Thoracic aorta (tissue), 2 donors: ENCODE data around the gene GMPPB. TPM values are rescaled to one million over a fixed set of nuclear protein-coding genes. Genes with fewer than 3 reads are reported as not detected.
"Not testable (repeated sequence)": the region's sequence is repeated elsewhere in the genome, so short reads cannot be mapped to it uniquely, and the experiment has no call there.

Source experiments
- ATAC-seq: fragments of 150-250 bp; one replicate; pipeline ENCODE4 v1.8.0; 2017; ENCODE audit warnings: low read depth; ENCODE audit not compliant: insufficient number of reproducible peaks, low FRiP score
- DNase-seq: peaks from one replicate; pipeline ENCODE4 v3.0.0-alpha.2; 2020; ENCODE audit warnings: low spot score
- H3K27ac ChIP-seq, 2 donors: fragments of 200-600 bp; sonication (generic); 1 replicate in 1 of 2; 2 replicates in 1 of 2; pipeline ENCODE4 v1.5.1; 2016; ENCODE audit warnings: mild to moderate bottlenecking in 2 of 2, moderate library complexity in 2 of 2
- H3K27me3 ChIP-seq: fragments of 200-600 bp; sonication (generic); replicated peaks from 2 replicates; pipeline ENCODE4 v1.6.0; 2016; ENCODE audit warnings: mild to moderate bottlenecking; ENCODE audit not compliant: insufficient read depth
- H3K36me3 ChIP-seq: fragments of 200-600 bp; sonication (generic); one replicate; pipeline ENCODE4 v1.5.1; 2016
- H3K4me1 ChIP-seq, 2 donors: fragments of 200-600 bp; sonication (generic); 1 replicate in 1 of 2; 2 replicates in 1 of 2; pipeline versions ENCODE4 v1.5.1 to v1.6.0; 2016; ENCODE audit warnings: low read depth in 2 of 2, mild to moderate bottlenecking in 1 of 2; ENCODE audit not compliant: control insufficient read depth in 1 of 2
- H3K4me3 ChIP-seq: fragments of 200-600 bp; sonication (generic); 2 replicates; pipeline ENCODE4 v1.5.1; 2016; ENCODE audit warnings: mild to moderate bottlenecking
- H3K9me3 ChIP-seq: fragments of 200-600 bp; sonication (generic); 2 replicates; pipeline ENCODE4 v1.5.1; 2016
- total RNA-seq, 2 donors: library from RNA; depleted of rRNA; stranded (reverse); fragments of >200 nt; gene quantifications; one replicate each; pipeline versions ENCODE4 v1.1.0 to v1.2.3, GENCODE V29; 2016
- TF ChIP-seq, protein P1 (sequence below): fragments of 200-600 bp; sonication (generic); IDR thresholded peaks from one replicate; pipeline ENCODE4 v1.5.1; 2019; ENCODE audit warnings: antibody characterized with exemption

The GMPPB gene
- total RNA-seq, 2 donors from 2014 or later = 30.5 to 43.1 TPM

- Histone ChIP-seq H3K27ac (no peak overlapping the region), H3K4me1 (peaks cover 0 to 18% of the 10 kb centered on the region in 2 donors), H3K36me3 (no peaks in the 10 kb centered on the region), H3K4me3 (no peak overlapping the region), H3K9me3 (no peaks in the 10 kb centered on the region), H3K27me3 (no peaks in the 10 kb centered on the region)
- no peak for DNase-seq
- no peak for ATAC-seq
- TF ChIP-seq, protein P1, sequence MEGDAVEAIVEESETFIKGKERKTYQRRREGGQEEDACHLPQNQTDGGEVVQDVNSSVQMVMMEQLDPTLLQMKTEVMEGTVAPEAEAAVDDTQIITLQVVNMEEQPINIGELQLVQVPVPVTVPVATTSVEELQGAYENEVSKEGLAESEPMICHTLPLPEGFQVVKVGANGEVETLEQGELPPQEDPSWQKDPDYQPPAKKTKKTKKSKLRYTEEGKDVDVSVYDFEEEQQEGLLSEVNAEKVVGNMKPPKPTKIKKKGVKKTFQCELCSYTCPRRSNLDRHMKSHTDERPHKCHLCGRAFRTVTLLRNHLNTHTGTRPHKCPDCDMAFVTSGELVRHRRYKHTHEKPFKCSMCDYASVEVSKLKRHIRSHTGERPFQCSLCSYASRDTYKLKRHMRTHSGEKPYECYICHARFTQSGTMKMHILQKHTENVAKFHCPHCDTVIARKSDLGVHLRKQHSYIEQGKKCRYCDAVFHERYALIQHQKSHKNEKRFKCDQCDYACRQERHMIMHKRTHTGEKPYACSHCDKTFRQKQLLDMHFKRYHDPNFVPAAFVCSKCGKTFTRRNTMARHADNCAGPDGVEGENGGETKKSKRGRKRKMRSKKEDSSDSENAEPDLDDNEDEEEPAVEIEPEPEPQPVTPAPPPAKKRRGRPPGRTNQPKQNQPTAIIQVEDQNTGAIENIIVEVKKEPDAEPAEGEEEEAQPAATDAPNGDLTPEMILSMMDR = no peak
Measured at GRCh38 chr3:49754536-49754935, 30.8 kb upstream of the GMPPB start.

DNA sequence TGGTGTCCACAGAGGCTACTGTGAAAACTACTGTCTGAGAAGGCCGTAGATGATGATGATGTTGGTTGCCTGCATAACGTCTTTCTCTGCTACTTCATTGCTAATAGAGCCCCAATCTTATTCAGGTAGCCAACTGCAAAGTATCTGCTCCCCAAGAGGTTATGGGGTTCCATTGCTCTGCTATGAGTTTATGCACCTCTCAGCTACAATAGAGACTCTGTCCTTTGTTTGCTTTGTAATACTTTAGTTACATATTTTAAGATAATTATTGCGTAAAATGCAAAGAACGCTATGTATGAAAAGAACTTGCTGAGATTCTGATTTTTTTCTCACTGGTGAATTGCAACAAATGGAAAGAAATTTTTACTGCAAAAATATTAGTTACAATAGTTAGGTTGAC is 27.8 kb upstream of the GMPPB start:
- Histone ChIP-seq H3K27me3 (no peaks in the 10 kb centered on the region), H3K27ac (no peak overlapping the region), H3K4me3 (no peak overlapping the region), H3K4me1 (peaks cover 0 to 24% of the 10 kb centered on the region in 2 donors), H3K36me3 (no peaks in the 10 kb centered on the region), H3K9me3 (no peaks in the 10 kb centered on the region)
- ATAC-seq (no peak), DNase-seq (no peak)
- TF ChIP-seq, protein P1 = no peak

GRCh38 chr3:49750056-49750455 is 26.3 kb upstream of the GMPPB start:
- Histone ChIP-seq H3K9me3 (no peaks in the 10 kb centered on the region), H3K27ac (no peak overlapping the region), H3K4me1 (peaks cover 0 to 31% of the 10 kb centered on the region in 2 donors), H3K36me3 (no peaks in the 10 kb centered on the region), H3K4me3 (no peak overlapping the region), H3K27me3 (no peaks in the 10 kb centered on the region)
- no peak for ATAC-seq
- TF ChIP-seq, protein P1 = no peak
- no peak for DNase-seq

DNA sequence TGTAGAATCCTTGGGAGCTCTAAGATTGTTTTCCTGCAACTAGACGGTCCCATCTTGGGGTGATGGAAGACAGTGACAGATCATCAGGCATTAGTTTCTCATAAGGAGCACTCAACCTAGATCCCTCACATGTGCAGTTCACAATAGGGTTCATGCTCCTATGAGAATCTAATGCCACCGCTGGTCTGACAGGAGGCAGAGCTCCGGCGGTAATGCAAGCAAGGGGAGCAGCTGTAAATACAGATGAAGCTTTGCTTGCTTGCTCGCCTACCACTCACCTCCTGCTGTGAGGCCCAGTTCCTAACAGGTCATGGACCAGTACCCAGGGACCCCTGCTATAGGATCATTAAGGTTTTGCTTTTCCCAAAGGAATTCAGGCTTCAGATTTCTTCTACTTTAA is 25.1 kb upstream of the GMPPB start:
- H3K27me3 ChIP-seq, H3K27ac ChIP-seq, H3K4me3 ChIP-seq, H3K36me3 ChIP-seq, DNase-seq, ATAC-seq, H3K9me3 ChIP-seq: not testable (repeated sequence)
- H3K4me1 ChIP-seq = peaks cover 0 to 23% of the 10 kb centered on the region in 2 donors

- Histone ChIP-seq H3K27me3 (no peaks in the 10 kb centered on the region), H3K4me1 (peaks cover 0 to 15% of the 10 kb centered on the region in 2 donors), H3K4me3 (no peak overlapping the region), H3K27ac (no peak overlapping the region), H3K9me3 (no peaks in the 10 kb centered on the region), H3K36me3 (no peaks in the 10 kb centered on the region)
- TF ChIP-seq, protein P1 = no peak
- no peak for ATAC-seq
- DNase-seq = no peak
Measured at GRCh38 chr3:49747792-49748480, 24.2 kb upstream of the GMPPB start.

DNA sequence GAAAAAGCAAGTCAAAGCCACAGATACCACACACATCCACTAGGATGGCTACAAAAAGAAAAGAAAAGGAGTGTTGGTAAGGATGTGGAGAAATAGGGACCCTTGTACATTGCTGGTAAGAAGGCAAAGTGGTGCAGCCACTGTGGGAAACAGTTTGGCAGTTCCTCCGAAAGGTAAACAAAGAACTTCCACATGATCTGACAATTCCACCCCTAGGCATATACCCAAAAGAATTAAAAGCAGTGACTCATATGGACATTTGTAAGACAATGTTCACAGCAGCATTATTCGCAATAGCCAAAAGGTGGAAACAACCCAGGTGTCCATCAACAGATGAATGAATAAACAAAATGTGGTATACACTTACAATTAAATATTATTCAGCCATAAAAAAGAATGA is 22.2 kb upstream of the GMPPB start:
- Histone ChIP-seq H3K9me3 (no peaks in the 10 kb centered on the region), H3K36me3 (no peaks in the 10 kb centered on the region), H3K4me3 (no peak overlapping the region), H3K27ac (no peak overlapping the region), H3K27me3 (no peaks in the 10 kb centered on the region), H3K4me1 (peaks cover 0 to 18% of the 10 kb centered on the region in 2 donors)
- DNase-seq (no peak), ATAC-seq (no peak)
- TF ChIP-seq, protein P1 = no peak
